GM12878 (cell line): ENCODE results near the gene WTAP. TPM values are rescaled to one million over a fixed set of nuclear protein-coding genes. Genes with fewer than 3 reads are reported as not detected.

ENCODE experiments used
- ATAC-seq: fragments of 200-7000 bp; cut with Tn5 transposase; 3 replicates; pipeline ENCODE4 v1.9.1; 2020; ENCODE audit warnings: mild to moderate bottlenecking, moderate library complexity
- BruUV-seq: library from RNA; stranded (reverse); fragments of 400-500 nt; replicated peaks from 2 replicates; lab custom pipeline; 2021; lab: Mats Ljungman, UMichigan
- CTCF ChIA-PET: fragments of 300-600 bp; sonication (Branson Sonifier 250); formaldehyde crosslinking; extraction: SDS; loops from one replicate; lab custom pipeline; 2021; ENCODE audit warnings: inconsistent platforms; lab: Yijun Ruan, JAX
- POLR2A ChIA-PET: fragments of 350-600 bp; formaldehyde crosslinking; extraction: SDS; loops from one replicate; lab custom pipeline; 2021; ENCODE audit warnings: inconsistent platforms; lab: Charles Lee
- RAD21 ChIA-PET: fragments of 300-600 bp; sonication (Branson Sonifier 250); formaldehyde crosslinking; loops from one replicate; lab custom pipeline; 2023; ENCODE audit warnings: antibody characterized with exemption; ENCODE audit not compliant: unreplicated experiment; lab: Charles Lee
- SMC1A ChIA-PET: fragments of 300-600 bp; sonication (Branson Sonifier 250); formaldehyde crosslinking; loops from one replicate; lab custom pipeline; 2023; ENCODE audit not compliant: unreplicated experiment, uncharacterized antibody; lab: Charles Lee
- DNase-seq: peaks from one replicate; pipeline ENCODE4 v3.0.0-alpha.2; 2011; ENCODE audit warnings: low read depth, low spot score
- FAIRE-seq: peaks from 3 replicates; lab custom pipeline; 2011; peaks lifted over from hg19 to GRCh38; lab: Jason Lieb, UNC
- H2AFZ ChIP-seq: 2 replicates; pipeline ENCODE4 v1.6.0; 2011; ENCODE audit warnings: low read depth, low read length, control low read depth; ENCODE audit not compliant: control insufficient read depth
- H3K27ac ChIP-seq: 2 replicates; pipeline ENCODE4 v1.5.1; 2011; ENCODE audit warnings: control low read depth; ENCODE audit not compliant: control insufficient read depth, insufficient read depth
- H3K27me3 ChIP-seq, 2 experiments: replicated peaks in 1 of 2; 2 replicates each; pipeline versions ENCODE4 v1.6.0 to v1.6.1; 2011; ENCODE audit warnings: low read length in 1 of 2; ENCODE audit not compliant: control insufficient read depth in 2 of 2, insufficient read depth in 2 of 2
- H3K36me3 ChIP-seq, 2 experiments: 2 replicates each; pipeline ENCODE4 v1.5.1; 2011; ENCODE audit warnings: low read length in 1 of 2; ENCODE audit not compliant: control insufficient read depth in 2 of 2, insufficient read depth in 2 of 2
- H3K4me1 ChIP-seq: 2 replicates; pipeline ENCODE4 v1.6.1; 2011; ENCODE audit warnings: mild to moderate bottlenecking, low read length, moderate library complexity, mixed read lengths; ENCODE audit not compliant: control insufficient read depth, insufficient read depth
- H3K4me2 ChIP-seq: 2 replicates; pipeline ENCODE4 v1.6.0; 2011; ENCODE audit warnings: control low read depth; ENCODE audit not compliant: control insufficient read depth, insufficient read depth
- H3K4me3 ChIP-seq: fragments of 200-600 bp; sonication (generic); 2 replicates; pipeline ENCODE4 v1.5.1; 2016
- H3K79me2 ChIP-seq: 2 replicates; pipeline ENCODE4 v1.6.0; 2011; ENCODE audit warnings: low read length; ENCODE audit not compliant: control insufficient read depth, insufficient read depth
- H3K9ac ChIP-seq: 2 replicates; pipeline ENCODE4 v1.8.0; 2011; ENCODE audit warnings: low read length, control low read depth, mixed read lengths; ENCODE audit not compliant: control insufficient read depth, insufficient read depth
- H3K9me3 ChIP-seq: replicated peaks from 3 replicates; pipeline ENCODE4 v1.5.1; 2011; ENCODE audit warnings: mild to moderate bottlenecking, low read length; ENCODE audit not compliant: control insufficient read depth, insufficient read depth
- H4K20me1 ChIP-seq: 2 replicates; pipeline ENCODE4 v1.6.0; 2011; ENCODE audit not compliant: control insufficient read depth, insufficient read depth
- BRCA1 ChIP-seq: IDR thresholded peaks from 2 replicates; pipeline ENCODE4 v1.6.1; 2011; ENCODE audit warnings: low read depth, low read length, improper control_type of control experiment
- CEBPB ChIP-seq, 2 experiments: fragments of 150-350 bp in 1 of 2; IDR thresholded peaks; 2 replicates each; pipeline ENCODE4 v1.6.1; 2012 to 2014; ENCODE audit warnings: low read depth in 2 of 2, low read length in 2 of 2, borderline replicate concordance in 1 of 2, inconsistent platforms in 1 of 2
- E2F8 ChIP-seq: fragments of 450-650 bp; IDR thresholded peaks from 2 replicates; pipeline ENCODE4 v1.6.1; 2018; ENCODE audit warnings: mild to moderate bottlenecking, low read depth, moderate library complexity; ENCODE audit not compliant: partially characterized antibody
- EP300 ChIP-seq, 2 experiments: fragments of 150-350 bp in 1 of 2; IDR thresholded peaks; 2 replicates each; pipeline ENCODE4 v1.6.1; 2011 to 2012; ENCODE audit warnings: low read depth in 2 of 2, low read length in 2 of 2, borderline replicate concordance in 1 of 2, improper control_type of control experiment in 1 of 2, inconsistent platforms in 1 of 2; ENCODE audit not compliant: control insufficient read depth in 1 of 2
- POLR2A ChIP-seq: IDR thresholded peaks from 2 replicates; pipeline ENCODE4 v1.6.1; 2011; ENCODE audit warnings: low read depth, mild to moderate bottlenecking, low read length
- POLR2AphosphoS2 ChIP-seq: IDR thresholded peaks from 2 replicates; pipeline ENCODE4 v1.6.1; 2011; ENCODE audit warnings: low read depth, mild to moderate bottlenecking, low read length, improper control_type of control experiment, moderate library complexity
- SKIL ChIP-seq: fragments of 450-650 bp; IDR thresholded peaks from 2 replicates; pipeline ENCODE4 v1.6.1; 2017; ENCODE audit warnings: mild to moderate bottlenecking, low read depth, inconsistent platforms; ENCODE audit not compliant: poor library complexity, severe bottlenecking
- TARDBP ChIP-seq: IDR thresholded peaks from 2 replicates; pipeline ENCODE4 v1.6.1; 2016; ENCODE audit warnings: borderline replicate concordance
- ZNF207 ChIP-seq: fragments of 450-650 bp; IDR thresholded peaks from 2 replicates; pipeline ENCODE4 v1.6.1; 2014; ENCODE audit warnings: antibody characterized with exemption, mild to moderate bottlenecking, borderline replicate concordance
- WGBS: methylation state at CpG from one replicate; pipeline ENCODE4 v1.1.6; 2016; ENCODE audit warnings: low lambda C conversion rate; ENCODE audit not compliant: insufficient replicate concordance, insufficient coverage; ENCODE audit errors: missing lambda C conversion rate; 5-methylcytosine and 5-hydroxymethylcytosine counted together
- in situ Hi-C: fragments of 300-500 bp; cut with MboI; formaldehyde crosslinking; loops from 9 replicates; pipeline ENCODE4 v1.14.3; 2018; ENCODE audit warnings: mixed read lengths
- intact Hi-C: fragments of 100-400 bp; cut with micrococcal nuclease; formaldehyde crosslinking; loops from one replicate; pipeline ENCODE4 v1.14.2; 2022; ENCODE audit not compliant: unreplicated experiment
- polyA plus RNA-seq, 11 experiments: library from polyadenylated mRNA; depleted of rRNA in 4 of 11; unstranded in 6 of 11; stranded (reverse) in 5 of 11; fragments of >200 nt; fragmentation: Nextera tagmentation in 4 of 11; fragmentation: Illumina TruSeq in 1 of 11; extraction: Ambion mirVana in 4 of 11; extraction: Trizol in 1 of 11; gene quantifications; 1 replicate in 1 of 11; 2 replicates in 10 of 11; pipeline versions ENCODE4 v1.2.1 to v1.2.3, GENCODE V29; 2011 to 2016; ENCODE audit warnings: inconsistent platforms in 2 of 11, missing spikeins in 2 of 11, low read depth in 1 of 11
- total RNA-seq, 4 experiments: library from RNA; depleted of rRNA in 3 of 4; stranded (reverse); fragments of >200 nt in 3 of 4; fragmentation: Illumina TruSeq in 1 of 4; extraction: Trizol in 1 of 4; gene quantifications; 2 replicates each; pipeline versions ENCODE4 v1.2.1 to v1.2.3, GENCODE V29; 2013 to 2021

WTAP gene
- total and polyA plus RNA-seq, 10 of the 15 experiments (the other 5 are each of a cell fraction or from before 2014, with no cell fraction given) = 38.7 to 132 (median 83.1) TPM

- TF ChIP-seq EP300 (IDR thresholded peaks at IDR 0.05; ENCODE audit: borderline replicate concordance in 1 of 2, control insufficient read depth in 1 of 2, low read depth in 2 of 2, low read length in 2 of 2) (no peak), POLR2AphosphoS2 (0 out of 2 replicates have a peak, but pooled peaks have one; percentile 37), ZNF207 (no peak), TARDBP (no peak), POLR2A (peak; percentile 44; the same call in 1 of the 2 replicates)
- Histone ChIP-seq H3K27me3 (no peaks in the 10 kb centered on the region), H3K79me2 (peaks cover 3% of the 10 kb centered on the region; the same call in 1 of the 2 replicates), H2AFZ (no peak within 1 kb of the TSS), H3K4me1 (no peaks in the 10 kb centered on the region), H3K4me3 (no peak within 1 kb of the TSS), H4K20me1 (no peaks in the 10 kb centered on the region), H3K27ac (no peak within 1 kb of the TSS), H3K36me3 (peaks cover 1 to 20% of the 10 kb centered on the region in 2 experiments; a peak in 3 of 4 replicates), H3K4me2 (no peak within 1 kb of the TSS), H3K9ac (no peak within 1 kb of the TSS), H3K9me3 (no peaks in the 10 kb centered on the region)
- in situ Hi-C loops = no loop called here
- 95% methylated on average over 36 of the region's 50 CpGs for WGBS
- POLR2A ChIA-PET = no interaction called here
- no TSS peak for BruUV-seq
- ATAC-seq = no peak
- FAIRE-seq = no peak
- intact Hi-C loops = no loop called here
- CTCF ChIA-PET = interaction anchor here (1.1 kb wide), 1 partner anchor 21 kb away, joined by 3 read pairs; no protein-coding TSS in a partner anchor
- SMC1A ChIA-PET = interaction anchor here (1.2 kb wide), 1 partner anchor 9 kb away, joined by 3 read pairs; no protein-coding TSS in a partner anchor
- no peak for DNase-seq
- RAD21 ChIA-PET = no interaction called here
These were observed 73.0 kb downstream of the WTAP start, which contains the start of gene PNLDC1 for GRCh38 chr6:159800141-159800865. PNLDC1 (plus strand) TSS chr6:159800276; CDS start chr6:159800308, 32 bp downstream.

- BruUV-seq = no TSS peak
- no peak overlapping the region for H3K9ac ChIP-seq
- in situ Hi-C loops = no loop called here
- CTCF ChIA-PET = no interaction called here
- H3K4me1 ChIP-seq = no peaks in the 10 kb centered on the region
- 97% methylated on average over 8 of the region's 8 CpGs for WGBS
- intact Hi-C loops = no loop called here
- RAD21 ChIA-PET = no interaction called here
- no peak overlapping the region for H3K27ac ChIP-seq
- H3K79me2 ChIP-seq = no peaks in the 10 kb centered on the region
- no peak for ATAC-seq
- H3K27me3 ChIP-seq = no peaks in the 10 kb centered on the region
- no peak for DNase-seq
- SMC1A ChIA-PET = no interaction called here
- H4K20me1 ChIP-seq = no peaks in the 10 kb centered on the region
- H3K4me3 ChIP-seq = no peak overlapping the region
- no peaks in the 10 kb centered on the region for H3K9me3 ChIP-seq
- H3K4me2 ChIP-seq = no peak overlapping the region
- no peak for FAIRE-seq
- POLR2A ChIA-PET = interaction anchor here (1.0 kb wide), 1 partner anchor 12 kb away, joined by 5 read pairs; the partner anchor contains the start of gene MRPL18
- H2AFZ ChIP-seq = no peak overlapping the region
- peaks cover 1 to 20% of the 10 kb centered on the region in 2 experiments; a peak in 3 of 4 replicates for H3K36me3 ChIP-seq
- TF ChIP-seq CEBPB (IDR thresholded peaks at IDR 0.05; ENCODE audit: borderline replicate concordance in 1 of 2, low read depth in 2 of 2, low read length in 2 of 2) (no peak), BRCA1 (no peak), E2F8 (no peak), SKIL (no peak)
These were observed 74.6 kb downstream of the WTAP start for GRCh38 chr6:159801935-159802334.
